H1 (cell line): ENCODE results near the gene CFB.

Source experiments
- CBX5 ChIP-seq: fragments of 300-800, 300-1000 bp; sonication (generic); IDR thresholded peaks from 2 replicates; pipeline ENCODE4 v1.7.1; 2016; ENCODE audit warnings: antibody characterized with exemption, low read length, low read depth
- CHD2 ChIP-seq: IDR thresholded peaks from 2 replicates; pipeline ENCODE4 v1.6.1; 2012; ENCODE audit warnings: low read length, improper control_type of control experiment
- EP300 ChIP-seq, 2 experiments: IDR thresholded peaks; 1 replicate in 1 of 2; 2 replicates in 1 of 2; pipeline ENCODE4 v1.6.1; 2011 to 2012; ENCODE audit warnings: low read depth in 2 of 2, low read length in 2 of 2, mild to moderate bottlenecking in 2 of 2, borderline replicate concordance in 1 of 2, inconsistent platforms in 1 of 2, moderate library complexity in 1 of 2
- POLR2A ChIP-seq, 2 experiments: IDR thresholded peaks; 1 replicate in 1 of 2; 2 replicates in 1 of 2; pipeline ENCODE4 v1.6.1; 2011; ENCODE audit warnings: low read depth in 2 of 2, low read length in 2 of 2, mild to moderate bottlenecking in 2 of 2; ENCODE audit errors: control extremely low read depth in 1 of 2
- TAF1 ChIP-seq: IDR thresholded peaks from 2 replicates; pipeline ENCODE4 v1.6.1; 2011; ENCODE audit warnings: mild to moderate bottlenecking, low read depth, low read length

GRCh38 chr6:31954511-31954910 is 8.6 kb downstream of the CFB start:
- TF ChIP-seq POLR2A (IDR thresholded peaks at IDR 0.05; ENCODE audit: control extremely low read depth in 1 of 2, low read depth in 2 of 2, low read length in 2 of 2) = no peak
- TF ChIP-seq TAF1 = no peak
- no peak for TF ChIP-seq CHD2
- no peak for TF ChIP-seq CBX5
- no peak for TF ChIP-seq EP300 (IDR thresholded peaks at IDR 0.05; ENCODE audit: borderline replicate concordance in 1 of 2, low read depth in 2 of 2, low read length in 2 of 2)
